Thyroid gland (tissue), 4 donors: ENCODE results near the gene CDH26.

Source experiments
- POLR2A ChIP-seq, 2 donors: fragments of 450-650 bp; IDR thresholded peaks; one replicate each; pipeline ENCODE4 v1.6.1; 2017; ENCODE audit warnings: antibody characterized with exemption in 2 of 2, mild to moderate bottlenecking in 2 of 2, moderate library complexity in 1 of 2
- TF ChIP-seq, protein P1 (sequence below), 6 experiments: fragments of 200-600 bp in 3 of 6; fragments of 450-650 bp in 3 of 6; sonication (generic) in 3 of 6; IDR thresholded peaks; one replicate each; pipeline ENCODE4 v1.5.1; 2016 to 2019; ENCODE audit warnings: antibody characterized with exemption in 6 of 6, mild to moderate bottlenecking in 2 of 6, inconsistent platforms in 1 of 6, moderate library complexity in 1 of 6

GRCh38 chr20:60046011-60046413 lies 87.8 kb downstream of the CDH26 start:
- TF ChIP-seq, protein P1, sequence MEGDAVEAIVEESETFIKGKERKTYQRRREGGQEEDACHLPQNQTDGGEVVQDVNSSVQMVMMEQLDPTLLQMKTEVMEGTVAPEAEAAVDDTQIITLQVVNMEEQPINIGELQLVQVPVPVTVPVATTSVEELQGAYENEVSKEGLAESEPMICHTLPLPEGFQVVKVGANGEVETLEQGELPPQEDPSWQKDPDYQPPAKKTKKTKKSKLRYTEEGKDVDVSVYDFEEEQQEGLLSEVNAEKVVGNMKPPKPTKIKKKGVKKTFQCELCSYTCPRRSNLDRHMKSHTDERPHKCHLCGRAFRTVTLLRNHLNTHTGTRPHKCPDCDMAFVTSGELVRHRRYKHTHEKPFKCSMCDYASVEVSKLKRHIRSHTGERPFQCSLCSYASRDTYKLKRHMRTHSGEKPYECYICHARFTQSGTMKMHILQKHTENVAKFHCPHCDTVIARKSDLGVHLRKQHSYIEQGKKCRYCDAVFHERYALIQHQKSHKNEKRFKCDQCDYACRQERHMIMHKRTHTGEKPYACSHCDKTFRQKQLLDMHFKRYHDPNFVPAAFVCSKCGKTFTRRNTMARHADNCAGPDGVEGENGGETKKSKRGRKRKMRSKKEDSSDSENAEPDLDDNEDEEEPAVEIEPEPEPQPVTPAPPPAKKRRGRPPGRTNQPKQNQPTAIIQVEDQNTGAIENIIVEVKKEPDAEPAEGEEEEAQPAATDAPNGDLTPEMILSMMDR (IDR thresholded peaks at IDR 0.05) = no peak
- TF ChIP-seq POLR2A (IDR thresholded peaks at IDR 0.05) = no peak
